Peyer's patch (tissue), 4 donors: ENCODE data around the gene SLC47A1.

Source experiments
- CTCF ChIP-seq, 6 experiments: fragments of 450-650 bp in 4 of 6; fragments of 200-600 bp in 2 of 6; sonication (generic) in 1 of 6; IDR thresholded peaks; one replicate each; pipeline ENCODE4 v1.5.1; 2017 to 2019; ENCODE audit warnings: antibody characterized with exemption in 6 of 6, mild to moderate bottlenecking in 3 of 6, moderate library complexity in 1 of 6
- POLR2A ChIP-seq, 2 donors: fragments of 450-650 bp; IDR thresholded peaks; one replicate each; pipeline ENCODE4 v1.5.1; 2017; ENCODE audit warnings: antibody characterized with exemption in 2 of 2, mild to moderate bottlenecking in 2 of 2, moderate library complexity in 2 of 2

GRCh38 chr17:19551591-19552148 is 18.0 kb downstream of the SLC47A1 start:
- TF ChIP-seq POLR2A (IDR thresholded peaks at IDR 0.05): no peak
- no peak for TF ChIP-seq CTCF (IDR thresholded peaks at IDR 0.05)
